Measurements from ENCODE around the gene SLC30A4. TPM values are rescaled to one million over a fixed set of nuclear protein-coding genes. Genes with fewer than 3 reads are reported as not detected.
"Not testable (repeated sequence)": the region's sequence is repeated elsewhere in the genome, so short reads cannot be mapped to it uniquely, and the experiment has no call there.

Gene SLC30A4, protein sequence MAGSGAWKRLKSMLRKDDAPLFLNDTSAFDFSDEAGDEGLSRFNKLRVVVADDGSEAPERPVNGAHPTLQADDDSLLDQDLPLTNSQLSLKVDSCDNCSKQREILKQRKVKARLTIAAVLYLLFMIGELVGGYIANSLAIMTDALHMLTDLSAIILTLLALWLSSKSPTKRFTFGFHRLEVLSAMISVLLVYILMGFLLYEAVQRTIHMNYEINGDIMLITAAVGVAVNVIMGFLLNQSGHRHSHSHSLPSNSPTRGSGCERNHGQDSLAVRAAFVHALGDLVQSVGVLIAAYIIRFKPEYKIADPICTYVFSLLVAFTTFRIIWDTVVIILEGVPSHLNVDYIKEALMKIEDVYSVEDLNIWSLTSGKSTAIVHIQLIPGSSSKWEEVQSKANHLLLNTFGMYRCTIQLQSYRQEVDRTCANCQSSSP
- 4.6 TPM for polyA plus RNA-seq (ENCODE audit: insufficient read length)

- peak; percentile 35 for DNase-seq (ENCODE audit: low read depth)
These were observed at the start of gene SLC30A4 for GRCh38 chr15:45522328-45523165. Gene SLC30A4 (minus strand): TSS chr15:45522755. CDS start chr15:45522354, 401 bp downstream.

DNA sequence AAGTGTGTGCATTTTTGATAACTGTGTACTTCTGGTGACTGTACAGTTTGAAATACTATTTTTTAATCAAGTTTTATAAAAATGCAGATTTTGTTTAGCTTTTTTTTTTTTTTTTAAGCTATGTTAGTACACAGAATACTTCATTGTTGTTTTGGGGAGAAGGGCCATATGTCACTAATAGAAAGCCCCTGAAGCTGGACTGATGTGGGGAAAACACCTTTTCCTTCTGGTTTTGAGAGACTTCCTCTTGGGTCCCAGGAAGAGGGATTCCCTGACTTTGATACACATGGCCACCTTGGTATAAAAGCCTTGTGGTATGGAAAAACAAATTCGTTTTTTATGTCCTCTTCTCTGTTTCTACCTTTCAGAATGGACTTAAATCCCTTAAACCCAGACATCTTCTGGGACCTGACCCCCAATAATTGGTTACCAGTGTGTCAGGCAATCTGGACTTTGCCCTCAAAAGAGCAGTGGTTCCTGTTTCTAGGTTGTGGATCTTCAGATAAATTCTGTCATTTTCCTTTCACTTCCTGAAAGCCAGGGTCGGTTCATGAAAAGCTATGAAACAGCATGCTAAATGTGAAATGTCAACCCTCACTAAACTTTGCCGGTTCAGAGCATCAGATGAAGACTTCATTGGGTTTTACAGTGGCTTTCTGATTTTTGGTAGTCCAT, 33.5 kb upstream of the SLC30A4 start:
- DNase-seq (ENCODE audit: low read depth), result no peak

DNA sequence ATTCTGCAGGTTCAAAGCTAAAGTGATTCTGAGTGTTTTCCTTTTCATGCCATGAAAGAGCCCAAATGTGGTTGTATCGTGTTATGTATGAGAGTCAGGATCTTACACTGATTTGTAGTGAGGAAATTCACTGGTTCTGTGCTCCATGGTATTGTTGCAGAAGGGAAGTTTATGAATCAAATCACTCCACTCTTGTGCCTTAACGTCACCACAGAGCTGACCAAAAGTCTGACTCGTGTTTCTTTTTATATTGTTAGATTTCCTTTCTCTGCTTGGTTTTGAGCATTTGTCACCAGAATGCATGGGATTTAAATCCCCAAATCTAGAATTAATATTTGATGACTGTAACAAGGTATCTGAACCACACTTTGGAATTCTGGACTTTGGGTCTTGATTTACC, 29.1 kb upstream of the SLC30A4 start:
- no peak for DNase-seq (ENCODE audit: low read depth)

DNA sequence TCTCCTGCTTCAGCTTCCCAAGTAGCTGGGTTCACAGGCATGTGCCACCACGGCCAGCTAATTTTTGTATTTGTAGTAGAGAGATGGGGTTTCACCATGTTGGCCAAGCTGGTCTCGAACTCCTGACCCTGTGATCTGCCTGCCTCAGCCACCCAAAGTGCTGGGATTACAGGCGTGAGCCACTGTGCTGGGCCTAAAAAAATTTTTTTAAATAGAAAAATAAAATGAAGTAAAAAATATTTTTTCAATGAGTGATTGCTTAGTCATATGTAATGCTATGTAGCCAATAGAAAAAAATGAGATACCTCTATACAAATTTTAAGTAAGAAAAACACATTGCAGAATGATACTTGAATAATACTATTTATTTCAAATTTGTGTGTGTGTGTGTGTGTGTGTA, 27.9 kb upstream of the SLC30A4 start:
- DNase-seq (ENCODE audit: low read depth), result no peak

- no peak for DNase-seq (ENCODE audit: low read depth)
These were observed 27.1 kb upstream of the SLC30A4 start for GRCh38 chr15:45549541-45550220.

DNA sequence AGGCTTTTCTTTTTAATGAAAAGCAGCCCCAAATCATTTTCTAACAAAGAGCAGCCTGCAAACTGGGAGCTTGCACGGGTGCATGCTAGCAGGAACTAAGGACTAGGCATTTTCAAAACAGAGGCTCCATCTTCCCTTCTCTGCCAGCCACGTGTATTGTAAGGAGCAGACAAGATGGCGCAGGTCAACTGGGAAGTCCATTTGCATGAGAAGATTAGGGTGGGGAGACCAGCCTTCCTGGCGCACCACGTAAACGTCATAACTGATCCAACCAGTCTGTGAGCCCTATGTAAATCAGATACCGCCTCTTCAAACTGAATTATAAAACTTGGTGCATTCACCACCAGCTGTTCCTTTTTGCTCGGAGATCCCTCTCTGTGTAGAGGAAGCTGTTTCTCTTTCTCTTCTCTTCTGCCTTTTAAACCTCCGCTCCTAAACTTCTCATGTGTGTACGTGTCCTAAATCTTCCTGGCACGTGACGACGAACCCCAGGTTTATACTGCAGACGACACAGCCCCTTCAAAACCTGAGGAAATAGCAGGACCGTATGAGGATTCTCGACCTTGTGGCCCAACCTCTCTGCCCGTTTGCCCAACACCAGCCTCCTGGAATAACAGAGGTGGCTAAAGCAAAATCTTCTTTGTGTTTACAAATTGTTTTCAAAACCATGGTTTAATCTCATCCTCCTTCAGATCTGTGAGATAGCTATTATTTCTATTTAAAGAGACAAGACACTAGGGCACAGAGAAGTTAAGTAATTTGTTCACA, 26.4 kb upstream of the SLC30A4 start:
- DNase-seq (ENCODE audit: low read depth), result no peak

GRCh38 chr15:45546789-45547188, 24.2 kb upstream of the SLC30A4 start:
- DNase-seq (ENCODE audit: low read depth), result no peak

DNA sequence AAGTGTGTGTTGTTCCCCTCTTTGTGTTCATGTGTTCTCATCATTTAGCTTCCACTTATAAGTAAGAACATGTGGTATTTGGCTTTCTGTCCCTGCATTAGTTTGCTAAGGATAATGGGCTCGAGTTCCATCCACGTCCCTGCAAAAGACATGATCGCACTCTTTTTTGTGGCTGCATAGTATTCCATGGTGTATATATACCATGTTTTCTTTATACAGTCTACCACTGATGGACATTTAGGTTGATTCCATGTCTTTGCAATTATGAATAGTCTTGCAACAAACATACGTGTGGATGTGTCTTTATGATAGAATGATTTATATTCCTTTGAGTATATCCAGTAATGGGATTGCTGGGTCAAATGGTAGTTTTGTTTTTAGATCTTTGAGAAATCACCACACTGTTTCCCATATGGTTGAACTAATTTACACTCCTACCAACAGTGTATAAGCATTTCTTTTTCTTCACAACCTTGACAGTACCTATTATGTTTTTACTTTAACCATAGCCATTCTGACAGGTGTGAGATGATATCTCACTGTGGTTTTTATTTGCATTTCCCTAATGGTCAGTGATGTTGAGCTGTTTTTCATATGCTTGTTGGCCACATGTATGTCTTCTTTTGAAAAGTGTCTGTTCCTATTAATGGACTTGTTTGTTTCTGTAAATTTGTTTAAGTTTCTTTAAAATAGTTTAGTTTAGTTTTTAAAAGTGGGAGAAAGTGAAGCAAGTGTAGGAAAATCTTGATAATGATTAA, 21.9 kb upstream of the SLC30A4 start:
- DNase-seq (ENCODE audit: low read depth), result no peak

DNA sequence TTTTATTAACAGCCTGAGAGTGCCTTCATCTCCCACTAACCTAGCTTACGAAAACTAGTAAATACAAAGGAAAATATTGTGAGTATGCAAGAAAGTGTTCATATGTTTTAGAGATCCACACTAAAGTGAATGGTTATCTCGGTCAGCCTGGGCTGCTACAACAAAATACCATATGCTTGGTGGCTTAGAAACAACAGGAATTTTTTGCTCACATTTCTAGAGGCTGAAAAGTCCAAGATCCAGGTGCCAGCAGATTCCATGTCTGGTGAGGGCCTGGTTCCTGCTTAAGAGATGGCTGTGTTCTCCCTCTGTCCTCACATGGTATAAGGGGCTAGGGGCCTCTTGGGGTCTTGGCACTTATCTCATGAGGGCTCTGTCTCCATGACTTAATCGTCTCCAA, 20.5 kb upstream of the SLC30A4 start:
- no peak for DNase-seq (ENCODE audit: low read depth)

- DNase-seq (ENCODE audit: low read depth), result no peak
These were observed 18.0 kb upstream of the SLC30A4 start for GRCh38 chr15:45540531-45540930.

DNA sequence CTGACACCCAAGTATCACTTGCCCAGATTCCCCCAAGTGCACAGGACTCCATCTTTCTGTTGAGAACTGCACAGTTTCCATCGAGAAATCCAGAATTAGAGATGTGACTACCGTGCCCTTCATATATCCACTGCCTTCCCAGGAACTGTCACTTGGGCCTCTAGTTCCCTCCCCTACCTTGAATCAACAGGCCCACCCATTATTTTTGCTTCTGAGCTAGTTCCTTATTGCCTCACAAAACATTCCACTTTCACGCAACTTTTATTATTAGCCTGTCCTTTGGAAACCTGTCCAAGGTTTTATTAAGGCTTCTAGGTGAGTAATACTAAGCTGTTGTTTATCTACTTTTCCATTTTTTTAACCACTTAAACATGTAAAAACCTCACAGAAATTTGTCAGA, 17.1 kb upstream of the SLC30A4 start:
- no peak for DNase-seq (ENCODE audit: low read depth)

- no peak for DNase-seq (ENCODE audit: low read depth)
These were observed 14.4 kb upstream of the SLC30A4 start for GRCh38 chr15:45536934-45537333.

GRCh38 chr15:45535486-45536042, 13.0 kb upstream of the SLC30A4 start:
- DNase-seq (ENCODE audit: low read depth), result no peak

DNA sequence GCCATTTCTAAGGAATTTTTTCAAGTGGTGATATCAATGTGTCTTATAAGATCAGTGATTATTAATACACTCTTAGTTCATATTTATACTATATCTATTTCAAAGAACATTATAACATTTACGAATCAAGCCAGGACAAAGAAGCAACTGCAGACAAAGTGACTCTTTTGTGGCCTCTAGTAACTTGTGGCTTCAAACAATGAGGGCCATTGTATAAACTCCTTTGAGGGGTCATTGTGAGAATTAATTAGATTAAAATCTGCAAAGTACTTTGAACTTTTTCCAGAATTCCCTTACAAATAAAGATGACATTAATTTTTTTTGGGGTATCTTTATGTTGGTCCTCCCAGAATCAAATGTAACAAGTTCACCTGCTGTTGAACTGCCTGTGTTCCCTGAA, 12.3 kb upstream of the SLC30A4 start:
- DNase-seq (ENCODE audit: low read depth), result no peak

- DNase-seq (ENCODE audit: low read depth), result not testable (repeated sequence)
These were observed 10.3 kb upstream of the SLC30A4 start for GRCh38 chr15:45532892-45533291.

- no peak for DNase-seq (ENCODE audit: low read depth)
These were observed 7.1 kb upstream of the SLC30A4 start for GRCh38 chr15:45529613-45530012.

GRCh38 chr15:45527086-45527485, 4.5 kb upstream of the SLC30A4 start:
- DNase-seq (ENCODE audit: low read depth), result no peak

- no peak for DNase-seq (ENCODE audit: low read depth)
These were observed 558 bp upstream of the SLC30A4 start for GRCh38 chr15:45523166-45523460.

DNA sequence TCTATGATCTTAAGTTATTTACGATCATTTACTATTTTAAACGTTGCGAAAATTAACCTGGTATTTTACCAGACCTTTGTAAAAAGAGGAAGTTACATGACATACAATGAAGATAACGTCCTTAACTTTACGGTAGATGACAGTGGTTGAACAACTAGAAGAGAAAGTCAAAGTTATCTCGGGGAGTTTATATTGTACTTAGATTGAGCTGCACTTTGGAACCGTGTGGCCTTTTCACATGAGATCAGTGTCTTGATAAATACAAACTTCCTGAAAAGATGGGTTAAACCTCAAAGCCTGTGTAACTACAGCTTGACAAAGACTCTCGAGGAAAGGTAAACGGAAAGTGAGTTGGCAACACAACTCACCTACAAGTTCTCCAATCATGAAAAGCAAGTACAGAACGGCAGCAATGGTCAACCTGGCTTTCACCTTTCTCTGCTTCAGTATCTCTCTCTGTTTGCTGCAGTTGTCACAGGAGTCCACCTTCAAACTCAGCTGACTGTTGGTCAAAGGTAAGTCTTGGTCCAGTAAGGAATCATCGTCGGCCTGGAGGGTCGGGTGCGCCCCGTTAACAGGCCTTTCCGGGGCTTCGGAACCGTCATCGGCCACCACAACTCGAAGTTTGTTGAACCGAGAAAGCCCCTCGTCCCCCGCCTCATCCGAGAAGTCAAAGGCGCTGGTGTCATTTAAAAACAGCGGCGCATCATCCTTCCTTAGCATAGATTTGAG, 793 bp downstream of the SLC30A4 start:
- no peak for DNase-seq (ENCODE audit: low read depth)
